IPS-NIHi11 (cell line): ENCODE results near the gene SLC2A10.
A peak's percentile ranks its signal among the peaks of the same experiment; 100 is the strongest.

Source experiments
- DNase-seq: peaks from one replicate; pipeline ENCODE4 v3.0.0; 2012; ENCODE audit warnings: mixed read lengths, low spot score

The SLC2A10 gene

DNA sequence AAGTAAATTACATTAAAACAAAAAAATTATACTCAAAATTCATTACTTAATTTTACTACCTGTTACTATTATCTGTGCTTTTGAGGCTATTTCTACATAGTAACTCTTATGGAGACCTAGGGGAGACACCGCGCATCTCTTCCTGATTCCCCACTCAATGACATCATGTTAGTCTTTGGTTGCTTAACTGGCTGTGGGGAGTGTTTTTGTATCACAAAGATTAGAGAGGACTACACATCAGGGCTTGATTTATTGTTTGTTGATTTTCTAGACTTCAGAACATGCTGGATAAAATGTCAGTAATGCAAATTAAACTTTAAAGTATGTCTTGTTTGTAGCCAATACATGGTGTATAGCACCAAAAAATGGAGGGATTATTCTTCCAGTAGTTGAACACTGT, 26.0 kb downstream of the SLC2A10 start:
- no peak for DNase-seq

GRCh38 chr20:46739431-46740213, 30.2 kb downstream of the SLC2A10 start:
- no peak for DNase-seq

GRCh38 chr20:46740214-46740609, 30.8 kb downstream of the SLC2A10 start:
- no peak for DNase-seq

GRCh38 chr20:46741924-46742668, 32.6 kb downstream of the SLC2A10 start:
- no peak for DNase-seq

- DNase-seq = no peak
These were observed 33.2 kb downstream of the SLC2A10 start for GRCh38 chr20:46742669-46743045.

GRCh38 chr20:46743088-46743487, 33.6 kb downstream of the SLC2A10 start:
- DNase-seq = no peak

- no peak for DNase-seq
These were observed 37.6 kb downstream of the SLC2A10 start for GRCh38 chr20:46746956-46747526.

- DNase-seq = no peak
These were observed 39.7 kb downstream of the SLC2A10 start for GRCh38 chr20:46749147-46749546.

DNA sequence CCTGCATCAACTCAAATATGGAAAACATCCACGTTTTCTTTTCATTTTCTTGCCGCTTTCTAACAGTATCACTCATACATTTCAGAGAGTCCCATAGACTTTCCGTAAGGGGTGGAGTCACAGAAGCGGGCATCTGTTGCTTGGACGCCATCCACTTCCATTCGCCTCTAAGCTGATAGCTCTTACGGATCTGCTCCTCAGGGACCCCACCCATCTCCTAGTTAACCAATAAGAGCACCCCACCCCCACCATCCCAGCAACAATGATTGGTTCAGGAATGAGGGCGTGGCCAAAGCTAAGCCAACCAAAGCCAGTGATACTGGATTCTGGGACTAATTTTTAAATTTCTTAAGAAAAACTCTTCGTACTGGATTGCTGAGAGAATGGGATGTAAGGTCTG, 42.4 kb downstream of the SLC2A10 start:
- peak; percentile 38 for DNase-seq

- peak; percentile 61 for DNase-seq
These were observed 43.3 kb downstream of the SLC2A10 start for GRCh38 chr20:46752728-46753127.

- no peak for DNase-seq
These were observed 46.3 kb downstream of the SLC2A10 start for GRCh38 chr20:46755483-46756413.

- DNase-seq = no peak
These were observed 47.0 kb downstream of the SLC2A10 start for GRCh38 chr20:46756419-46756818.

GRCh38 chr20:46757135-46757534, 47.7 kb downstream of the SLC2A10 start:
- DNase-seq = no peak

- DNase-seq = peak; percentile 82
These were observed 48.6 kb downstream of the SLC2A10 start for GRCh38 chr20:46757754-46758678.

- DNase-seq = no peak
These were observed 49.6 kb downstream of the SLC2A10 start for GRCh38 chr20:46758929-46759669.

- DNase-seq = no peak
These were observed 52.1 kb downstream of the SLC2A10 start for GRCh38 chr20:46761566-46761965.

DNA sequence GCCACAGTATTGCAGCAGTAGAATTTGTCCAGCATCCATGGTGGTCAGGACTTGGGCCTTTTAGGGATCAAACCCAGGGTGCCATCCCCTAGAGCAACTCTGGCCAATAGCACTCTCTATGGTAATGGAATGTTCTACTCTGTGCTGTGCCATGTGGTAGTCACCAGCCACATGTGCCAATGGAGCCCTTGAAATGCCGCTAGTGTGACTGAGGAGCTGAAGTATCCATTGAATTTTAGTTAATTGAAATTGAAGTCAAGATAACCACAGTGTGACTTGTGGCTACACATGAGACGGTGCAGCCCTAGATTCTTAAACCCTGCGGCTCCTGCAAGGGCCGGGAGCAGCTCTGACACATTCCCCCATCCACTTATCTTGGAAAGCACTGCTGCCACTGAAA, 54.6 kb downstream of the SLC2A10 start:
- DNase-seq = no peak

- no peak for DNase-seq
These were observed 56.2 kb downstream of the SLC2A10 start for GRCh38 chr20:46765506-46766120.

DNA sequence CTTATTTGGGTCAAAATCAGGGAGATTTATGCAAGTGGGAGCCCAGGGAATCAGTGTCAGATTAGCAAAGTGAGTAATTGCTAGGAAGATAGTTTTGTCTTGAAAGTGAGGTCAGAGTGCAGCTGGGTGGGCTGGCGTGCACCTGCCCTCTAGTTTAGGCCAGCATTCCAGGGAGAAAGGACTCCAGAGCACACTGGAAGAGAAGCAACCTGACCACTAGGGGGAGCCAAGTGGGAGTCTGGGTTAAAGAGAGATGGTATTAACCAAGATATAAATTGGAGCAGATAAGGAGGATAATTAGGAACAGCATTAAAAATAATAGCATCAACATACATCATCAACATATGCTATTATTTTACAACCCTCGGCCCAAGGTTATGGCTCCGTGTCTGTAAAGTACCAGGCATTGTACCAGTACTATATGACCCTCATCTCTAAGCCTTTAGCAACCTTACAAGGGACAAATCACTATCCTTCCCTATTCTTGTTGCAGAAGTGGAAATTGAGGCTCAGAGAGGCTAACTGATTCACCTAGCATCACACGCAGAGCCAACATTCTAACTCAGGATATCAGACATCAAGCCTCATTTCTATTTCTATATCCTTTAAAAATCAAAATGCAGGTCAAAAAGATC, 57.8 kb downstream of the SLC2A10 start:
- peak; percentile 82 for DNase-seq
